DMS 273 (cell line): ENCODE results near the gene DYNAP.
A peak's percentile ranks its signal among the peaks of the same experiment; 100 is the strongest.

Source experiments
- DNase-seq: peaks from one replicate; lab custom pipeline; 2025; ENCODE audit not compliant: unreplicated experiment; lab: John Stamatoyannopoulos, UW

The DYNAP gene

DNA sequence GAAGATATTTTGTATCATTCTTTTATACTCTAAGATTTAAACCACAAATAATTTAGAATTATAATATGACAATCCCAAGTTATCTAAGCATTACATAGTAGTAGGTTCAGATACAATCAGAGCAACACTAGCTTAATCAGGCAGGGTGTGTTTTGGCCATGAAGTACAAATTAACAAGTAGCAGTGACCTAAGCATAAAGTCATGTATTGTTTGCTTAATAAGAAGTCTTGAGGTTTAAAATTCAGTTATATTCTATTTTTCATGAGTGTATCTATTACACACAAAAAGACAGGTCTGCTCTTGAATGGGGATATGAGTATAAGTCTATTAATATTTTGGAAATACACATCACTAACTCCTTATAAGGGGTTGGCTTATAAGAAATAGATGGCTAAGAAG lies 39.9 kb downstream of the DYNAP start:
- no peak for DNase-seq

DNA sequence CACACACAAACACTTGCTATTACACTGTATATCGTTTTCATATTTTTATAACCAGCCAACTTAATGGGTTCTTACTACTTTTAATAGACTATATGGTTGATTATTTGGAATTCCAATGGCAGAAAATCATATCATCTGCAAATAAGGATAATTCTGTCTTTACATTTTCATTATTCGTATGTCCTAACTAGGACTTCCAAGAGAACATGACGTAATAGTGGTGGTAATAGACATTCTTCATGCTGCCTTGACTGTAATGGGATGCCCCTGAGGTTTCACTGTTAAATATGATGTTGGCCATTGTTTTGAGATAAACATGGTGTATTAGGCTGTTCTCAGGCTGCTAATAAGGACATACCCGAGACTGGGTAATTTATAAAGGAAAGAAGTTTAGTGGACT lies 45.2 kb downstream of the DYNAP start:
- DNase-seq: no peak

DNA sequence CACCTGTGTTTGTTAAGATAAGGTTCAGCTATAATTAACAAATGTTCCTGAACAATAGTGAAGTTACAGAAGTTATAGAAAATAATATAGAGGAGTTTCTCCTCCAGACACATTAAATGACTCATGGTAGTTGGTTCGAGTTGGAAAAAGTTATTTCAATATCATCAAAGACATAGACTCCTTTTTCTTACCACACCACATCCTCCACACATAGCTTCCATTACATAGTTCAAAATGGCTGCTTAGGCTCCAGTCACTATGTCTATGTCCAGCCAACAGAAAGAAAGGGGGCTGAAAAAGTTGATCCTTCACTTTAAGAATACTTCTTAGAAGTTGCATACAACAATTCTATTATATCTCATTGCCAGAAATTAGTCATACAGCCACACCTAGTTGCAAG lies 50.7 kb downstream of the DYNAP start:
- no peak for DNase-seq

DNA sequence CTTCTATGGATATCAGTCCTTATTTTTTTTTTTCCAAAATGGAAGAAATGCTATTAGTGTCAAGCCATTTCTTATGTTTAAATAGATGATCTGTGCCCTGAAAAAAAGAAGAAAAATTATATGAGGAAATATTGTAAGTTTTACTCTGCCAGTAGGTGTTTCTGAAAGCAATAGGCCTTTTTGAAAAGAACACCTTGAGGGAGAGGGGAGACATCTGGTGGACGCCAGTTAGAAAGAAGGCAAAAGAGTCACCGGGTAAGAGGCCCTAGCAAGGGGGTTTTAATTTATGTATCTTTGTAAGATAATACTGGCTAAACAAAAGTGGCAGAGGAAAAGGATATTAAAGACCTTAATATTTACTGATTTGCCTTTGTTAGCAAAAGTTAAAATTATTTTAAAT lies 56.1 kb downstream of the DYNAP start:
- DNase-seq: peak; percentile 36
